GM12878 (cell line): ENCODE results near the gene SORCS2. TPM values are rescaled to one million over a fixed set of nuclear protein-coding genes. Genes with fewer than 3 reads are reported as not detected.

Source experiments
- ATAC-seq: fragments of 200-7000 bp; cut with Tn5 transposase; 3 replicates; pipeline ENCODE4 v1.9.1; 2020; ENCODE audit warnings: mild to moderate bottlenecking, moderate library complexity
- BruUV-seq: library from RNA; stranded (reverse); fragments of 400-500 nt; replicated peaks from 2 replicates; lab custom pipeline; 2021; lab: Mats Ljungman, UMichigan
- CTCF ChIA-PET: fragments of 300-600 bp; sonication (Branson Sonifier 250); formaldehyde crosslinking; extraction: SDS; loops from one replicate; lab custom pipeline; 2021; ENCODE audit warnings: inconsistent platforms; lab: Yijun Ruan, JAX
- POLR2A ChIA-PET: fragments of 350-600 bp; formaldehyde crosslinking; extraction: SDS; loops from one replicate; lab custom pipeline; 2021; ENCODE audit warnings: inconsistent platforms; lab: Charles Lee
- RAD21 ChIA-PET: fragments of 300-600 bp; sonication (Branson Sonifier 250); formaldehyde crosslinking; loops from one replicate; lab custom pipeline; 2023; ENCODE audit warnings: antibody characterized with exemption; ENCODE audit not compliant: unreplicated experiment; lab: Charles Lee
- SMC1A ChIA-PET: fragments of 300-600 bp; sonication (Branson Sonifier 250); formaldehyde crosslinking; loops from one replicate; lab custom pipeline; 2023; ENCODE audit not compliant: unreplicated experiment, uncharacterized antibody; lab: Charles Lee
- DNase-seq: peaks from one replicate; pipeline ENCODE4 v3.0.0-alpha.2; 2011; ENCODE audit warnings: low read depth, low spot score
- FAIRE-seq: peaks from 3 replicates; lab custom pipeline; 2011; peaks lifted over from hg19 to GRCh38; lab: Jason Lieb, UNC
- H2AFZ ChIP-seq: 2 replicates; pipeline ENCODE4 v1.6.0; 2011; ENCODE audit warnings: low read depth, low read length, control low read depth; ENCODE audit not compliant: control insufficient read depth
- H3K27ac ChIP-seq: 2 replicates; pipeline ENCODE4 v1.5.1; 2011; ENCODE audit warnings: control low read depth; ENCODE audit not compliant: control insufficient read depth, insufficient read depth
- H3K27me3 ChIP-seq, 2 experiments: replicated peaks in 1 of 2; 2 replicates each; pipeline versions ENCODE4 v1.6.0 to v1.6.1; 2011; ENCODE audit warnings: low read length in 1 of 2; ENCODE audit not compliant: control insufficient read depth in 2 of 2, insufficient read depth in 2 of 2
- H3K36me3 ChIP-seq, 2 experiments: 2 replicates each; pipeline ENCODE4 v1.5.1; 2011; ENCODE audit warnings: low read length in 1 of 2; ENCODE audit not compliant: control insufficient read depth in 2 of 2, insufficient read depth in 2 of 2
- H3K4me1 ChIP-seq: 2 replicates; pipeline ENCODE4 v1.6.1; 2011; ENCODE audit warnings: mild to moderate bottlenecking, low read length, moderate library complexity, mixed read lengths; ENCODE audit not compliant: control insufficient read depth, insufficient read depth
- H3K4me2 ChIP-seq: 2 replicates; pipeline ENCODE4 v1.6.0; 2011; ENCODE audit warnings: control low read depth; ENCODE audit not compliant: control insufficient read depth, insufficient read depth
- H3K4me3 ChIP-seq: fragments of 200-600 bp; sonication (generic); 2 replicates; pipeline ENCODE4 v1.5.1; 2016
- H3K79me2 ChIP-seq: 2 replicates; pipeline ENCODE4 v1.6.0; 2011; ENCODE audit warnings: low read length; ENCODE audit not compliant: control insufficient read depth, insufficient read depth
- H3K9ac ChIP-seq: 2 replicates; pipeline ENCODE4 v1.8.0; 2011; ENCODE audit warnings: low read length, control low read depth, mixed read lengths; ENCODE audit not compliant: control insufficient read depth, insufficient read depth
- H3K9me3 ChIP-seq: replicated peaks from 3 replicates; pipeline ENCODE4 v1.5.1; 2011; ENCODE audit warnings: mild to moderate bottlenecking, low read length; ENCODE audit not compliant: control insufficient read depth, insufficient read depth
- H4K20me1 ChIP-seq: 2 replicates; pipeline ENCODE4 v1.6.0; 2011; ENCODE audit not compliant: control insufficient read depth, insufficient read depth
- ATF7 ChIP-seq: fragments of 450-650 bp; IDR thresholded peaks from 2 replicates; pipeline ENCODE4 v1.6.1; 2016; ENCODE audit warnings: low read depth, mild to moderate bottlenecking
- BHLHE40 ChIP-seq, 2 experiments: fragments of 450-650 bp in 1 of 2; IDR thresholded peaks; 2 replicates each; pipeline ENCODE4 v1.6.1; 2011 to 2017; ENCODE audit warnings: low read depth in 2 of 2, borderline replicate concordance in 1 of 2, improper control_type of control experiment in 1 of 2, low read length in 1 of 2, mild to moderate bottlenecking in 1 of 2
- CREB1 ChIP-seq: IDR thresholded peaks from 2 replicates; pipeline ENCODE4 v1.6.1; 2012; ENCODE audit warnings: low read depth, mild to moderate bottlenecking, inconsistent platforms
- DPF2 ChIP-seq: fragments of 450-650 bp; IDR thresholded peaks from 2 replicates; pipeline ENCODE4 v1.6.1; 2017; ENCODE audit warnings: mild to moderate bottlenecking
- GABPA ChIP-seq: IDR thresholded peaks from 2 replicates; pipeline ENCODE4 v1.6.1; 2014; ENCODE audit warnings: antibody characterized with exemption, low read depth, mild to moderate bottlenecking, inconsistent platforms
- GATAD2B ChIP-seq: fragments of 450-650 bp; conservative IDR thresholded peaks from 2 replicates; pipeline ENCODE4 v1.6.1; 2017; ENCODE audit warnings: low read depth, mild to moderate bottlenecking, moderate library complexity
- HDGF ChIP-seq: fragments of 450-650 bp; IDR thresholded peaks from 2 replicates; pipeline ENCODE4 v1.6.1; 2016; ENCODE audit warnings: antibody characterized with exemption
- KDM1A ChIP-seq: fragments of 200-600 bp; sonication (generic); IDR thresholded peaks from 2 replicates; pipeline ENCODE4 v1.6.1; 2016; ENCODE audit warnings: borderline replicate concordance
- LARP7 ChIP-seq: fragments of 450-650 bp; IDR thresholded peaks from 2 replicates; pipeline ENCODE4 v1.6.1; 2017; ENCODE audit warnings: mild to moderate bottlenecking
- RELA ChIP-seq: fragments of 450-650 bp; IDR thresholded peaks from 2 replicates; pipeline ENCODE4 v1.8.0; 2014; ENCODE audit warnings: borderline replicate concordance; ENCODE audit not compliant: partially characterized antibody
- RFX5 ChIP-seq: IDR thresholded peaks from 2 replicates; pipeline ENCODE4 v1.6.1; 2011; ENCODE audit warnings: low read depth, low read length, improper control_type of control experiment
- TARDBP ChIP-seq: IDR thresholded peaks from 2 replicates; pipeline ENCODE4 v1.6.1; 2016; ENCODE audit warnings: borderline replicate concordance
- ZNF217 ChIP-seq: fragments of 450-650 bp; IDR thresholded peaks from 2 replicates; pipeline ENCODE4 v1.6.1; 2017; ENCODE audit warnings: antibody characterized with exemption, mild to moderate bottlenecking
- WGBS: methylation state at CpG from one replicate; pipeline ENCODE4 v1.1.6; 2016; ENCODE audit warnings: low lambda C conversion rate; ENCODE audit not compliant: insufficient replicate concordance, insufficient coverage; ENCODE audit errors: missing lambda C conversion rate; 5-methylcytosine and 5-hydroxymethylcytosine counted together
- in situ Hi-C: fragments of 300-500 bp; cut with MboI; formaldehyde crosslinking; loops from 9 replicates; pipeline ENCODE4 v1.14.3; 2018; ENCODE audit warnings: mixed read lengths
- intact Hi-C: fragments of 100-400 bp; cut with micrococcal nuclease; formaldehyde crosslinking; loops from one replicate; pipeline ENCODE4 v1.14.2; 2022; ENCODE audit not compliant: unreplicated experiment
- polyA plus RNA-seq, 11 experiments: library from polyadenylated mRNA; depleted of rRNA in 4 of 11; unstranded in 6 of 11; stranded (reverse) in 5 of 11; fragments of >200 nt; fragmentation: Nextera tagmentation in 4 of 11; fragmentation: Illumina TruSeq in 1 of 11; extraction: Ambion mirVana in 4 of 11; extraction: Trizol in 1 of 11; gene quantifications; 1 replicate in 1 of 11; 2 replicates in 10 of 11; pipeline versions ENCODE4 v1.2.1 to v1.2.3, GENCODE V29; 2011 to 2016; ENCODE audit warnings: inconsistent platforms in 2 of 11, missing spikeins in 2 of 11, low read depth in 1 of 11
- total RNA-seq, 4 experiments: library from RNA; depleted of rRNA in 3 of 4; stranded (reverse); fragments of >200 nt in 3 of 4; fragmentation: Illumina TruSeq in 1 of 4; extraction: Trizol in 1 of 4; gene quantifications; 2 replicates each; pipeline versions ENCODE4 v1.2.1 to v1.2.3, GENCODE V29; 2013 to 2021
- TF ChIP-seq, protein P1 (sequence below): IDR thresholded peaks from 2 replicates; pipeline ENCODE4 v1.6.1; 2011; ENCODE audit warnings: borderline replicate concordance, low read depth, mild to moderate bottlenecking, moderate library complexity, low read length; ENCODE audit not compliant: insufficient read depth, poor library complexity, severe bottlenecking
- TF ChIP-seq, protein P2 (sequence below): fragments of 450-650 bp; formaldehyde crosslinking; IDR thresholded peaks from 2 replicates; pipeline ENCODE4 v1.5.0; 2022; ENCODE audit warnings: mild to moderate bottlenecking, missing genetic modification characterization

Gene SORCS2
- total and polyA plus RNA-seq, 10 of the 15 experiments (the other 5 are each of a cell fraction or from before 2014, with no cell fraction given): 0.01 to 0.15 (median 0.05) TPM; not detected in 5

DNA sequence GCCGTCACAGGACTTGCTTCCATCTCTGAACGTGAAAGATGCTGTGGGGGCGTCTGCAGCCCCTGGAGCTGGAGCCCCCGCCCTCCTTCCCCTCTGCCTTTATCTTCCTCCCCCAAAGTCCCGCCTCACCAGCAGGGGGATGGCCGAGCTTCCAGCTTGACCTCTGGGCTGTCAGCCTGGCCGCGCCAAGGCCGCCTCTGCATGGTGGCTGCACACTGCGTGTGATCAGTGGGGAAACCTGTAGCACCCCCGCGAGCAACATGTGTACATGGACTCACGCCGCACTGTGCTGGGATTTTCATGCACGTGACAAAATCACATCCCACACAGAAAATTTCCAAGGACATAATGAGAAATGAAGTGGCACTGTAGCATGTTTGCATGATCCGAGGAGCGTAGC, 268.9 kb downstream of the SORCS2 start:
- DNase-seq (no peak), ATAC-seq (no peak), FAIRE-seq (no peak)
- in situ Hi-C loops: no loop called here
- H3K9me3 ChIP-seq: no peaks in the 10 kb centered on the region
- H2AFZ ChIP-seq: no peak overlapping the region
- intact Hi-C loops: no loop called here
- CTCF ChIA-PET: no interaction called here
- TF ChIP-seq RELA: no peak
- no peak overlapping the region for H3K4me2 ChIP-seq
- H3K27me3 ChIP-seq: no peaks in the 10 kb centered on the region; a peak in 2 of 4 replicates
- POLR2A ChIA-PET: no interaction called here
- no peaks in the 10 kb centered on the region for H4K20me1 ChIP-seq
- WGBS: 52% methylated on average over 16 of the region's 17 CpGs
- RAD21 ChIA-PET: no interaction called here
- H3K4me1 ChIP-seq: no peaks in the 10 kb centered on the region
- H3K79me2 ChIP-seq: no peaks in the 10 kb centered on the region
- no peak overlapping the region for H3K4me3 ChIP-seq
- H3K9ac ChIP-seq: no peak overlapping the region
- SMC1A ChIA-PET: no interaction called here
- no peaks in the 10 kb centered on the region for H3K36me3 ChIP-seq
- no TSS peak for BruUV-seq
- H3K27ac ChIP-seq: no peak overlapping the region

DNA sequence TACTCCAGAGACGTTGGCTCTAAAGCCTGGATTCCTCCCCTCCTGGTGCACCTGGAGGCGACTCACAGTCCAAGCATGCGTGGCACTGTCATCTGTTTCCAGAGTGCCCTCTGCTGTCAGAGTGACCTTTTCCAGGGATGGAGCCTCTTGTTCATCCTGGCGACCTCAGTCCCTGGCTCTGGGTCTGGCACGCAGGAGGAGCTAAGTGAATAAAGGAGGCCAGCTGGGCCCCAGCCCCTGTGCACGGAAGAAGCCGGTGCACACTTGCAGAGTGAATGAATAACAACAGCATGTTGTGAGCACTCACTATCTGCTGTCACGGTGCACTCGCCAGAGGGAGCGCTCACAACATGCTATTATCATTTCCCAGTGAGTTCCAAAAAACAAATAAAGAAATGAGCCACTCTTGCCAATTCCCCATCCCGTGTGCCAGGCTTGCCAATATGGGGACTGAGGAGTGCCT, 270.2 kb downstream of the SORCS2 start:
- BruUV-seq: no TSS peak
- SMC1A ChIA-PET: no interaction called here
- TF ChIP-seq GABPA: no peak
- no peak for TF ChIP-seq RFX5
- no peak for TF ChIP-seq DPF2
- no peak for TF ChIP-seq BHLHE40 (IDR thresholded peaks at IDR 0.05; ENCODE audit: borderline replicate concordance in 1 of 2, low read depth in 2 of 2, low read length in 1 of 2)
- TF ChIP-seq, protein P1, sequence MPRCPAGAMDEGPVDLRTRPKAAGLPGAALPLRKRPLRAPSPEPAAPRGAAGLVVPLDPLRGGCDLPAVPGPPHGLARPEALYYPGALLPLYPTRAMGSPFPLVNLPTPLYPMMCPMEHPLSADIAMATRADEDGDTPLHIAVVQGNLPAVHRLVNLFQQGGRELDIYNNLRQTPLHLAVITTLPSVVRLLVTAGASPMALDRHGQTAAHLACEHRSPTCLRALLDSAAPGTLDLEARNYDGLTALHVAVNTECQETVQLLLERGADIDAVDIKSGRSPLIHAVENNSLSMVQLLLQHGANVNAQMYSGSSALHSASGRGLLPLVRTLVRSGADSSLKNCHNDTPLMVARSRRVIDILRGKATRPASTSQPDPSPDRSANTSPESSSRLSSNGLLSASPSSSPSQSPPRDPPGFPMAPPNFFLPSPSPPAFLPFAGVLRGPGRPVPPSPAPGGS: no peak
- TF ChIP-seq KDM1A: no peak
- TF ChIP-seq ZNF217: no peak
- no peak for TF ChIP-seq LARP7
- TF ChIP-seq GATAD2B: no peak
- TF ChIP-seq, protein P2, sequence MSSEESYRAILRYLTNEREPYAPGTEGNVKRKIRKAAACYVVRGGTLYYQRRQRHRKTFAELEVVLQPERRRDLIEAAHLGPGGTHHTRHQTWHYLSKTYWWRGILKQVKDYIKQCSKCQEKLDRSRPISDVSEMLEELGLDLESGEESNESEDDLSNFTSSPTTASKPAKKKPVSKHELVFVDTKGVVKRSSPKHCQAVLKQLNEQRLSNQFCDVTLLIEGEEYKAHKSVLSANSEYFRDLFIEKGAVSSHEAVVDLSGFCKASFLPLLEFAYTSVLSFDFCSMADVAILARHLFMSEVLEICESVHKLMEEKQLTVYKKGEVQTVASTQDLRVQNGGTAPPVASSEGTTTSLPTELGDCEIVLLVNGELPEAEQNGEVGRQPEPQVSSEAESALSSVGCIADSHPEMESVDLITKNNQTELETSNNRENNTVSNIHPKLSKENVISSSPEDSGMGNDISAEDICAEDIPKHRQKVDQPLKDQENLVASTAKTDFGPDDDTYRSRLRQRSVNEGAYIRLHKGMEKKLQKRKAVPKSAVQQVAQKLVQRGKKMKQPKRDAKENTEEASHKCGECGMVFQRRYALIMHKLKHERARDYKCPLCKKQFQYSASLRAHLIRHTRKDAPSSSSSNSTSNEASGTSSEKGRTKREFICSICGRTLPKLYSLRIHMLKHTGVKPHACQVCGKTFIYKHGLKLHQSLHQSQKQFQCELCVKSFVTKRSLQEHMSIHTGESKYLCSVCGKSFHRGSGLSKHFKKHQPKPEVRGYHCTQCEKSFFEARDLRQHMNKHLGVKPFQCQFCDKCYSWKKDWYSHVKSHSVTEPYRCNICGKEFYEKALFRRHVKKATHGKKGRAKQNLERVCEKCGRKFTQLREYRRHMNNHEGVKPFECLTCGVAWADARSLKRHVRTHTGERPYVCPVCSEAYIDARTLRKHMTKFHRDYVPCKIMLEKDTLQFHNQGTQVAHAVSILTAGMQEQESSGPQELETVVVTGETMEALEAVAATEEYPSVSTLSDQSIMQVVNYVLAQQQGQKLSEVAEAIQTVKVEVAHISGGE (CRISPR knock-in tag): no peak
- no peak for TF ChIP-seq TARDBP
- no peak for TF ChIP-seq CREB1
- TF ChIP-seq HDGF: no peak
- no peak for TF ChIP-seq ATF7

More for the DNA sequence above, 270.2 kb downstream of the SORCS2 start:
- intact Hi-C loops (no loop called here), in situ Hi-C loops (no loop called here)
- CTCF ChIA-PET: no interaction called here
- no peaks in the 10 kb centered on the region for H4K20me1 ChIP-seq
- no peaks in the 10 kb centered on the region for H3K36me3 ChIP-seq
- no peak overlapping the region for H3K9ac ChIP-seq
- FAIRE-seq: no peak
- no peaks in the 10 kb centered on the region; a peak in 2 of 4 replicates for H3K27me3 ChIP-seq
- RAD21 ChIA-PET: no interaction called here
- no peak overlapping the region for H3K4me2 ChIP-seq
- ATAC-seq: no peak
- 35% methylated on average over 11 of the region's 11 CpGs for WGBS
- H3K4me3 ChIP-seq: no peak overlapping the region
- POLR2A ChIA-PET: no interaction called here
- no peaks in the 10 kb centered on the region for H3K79me2 ChIP-seq
- no peaks in the 10 kb centered on the region for H3K4me1 ChIP-seq
- DNase-seq: no peak
- H3K27ac ChIP-seq: no peak overlapping the region
- H2AFZ ChIP-seq: no peak overlapping the region
- no peaks in the 10 kb centered on the region for H3K9me3 ChIP-seq
